HK-2 (cell line): Measurements from ENCODE around the gene TADA1.
"Not testable (repeated sequence)": the region's sequence is repeated elsewhere in the genome, so short reads cannot be mapped to it uniquely, and the experiment has no call there.

Experiments
- DNase-seq: peaks from one replicate; pipeline ENCODE4 v3.0.0-alpha.2; 2018; ENCODE audit not compliant: unreplicated experiment

TADA1 gene

GRCh38 chr1:166843769-166844596 lies 32.1 kb downstream of the TADA1 start:
- no peak for DNase-seq

DNA sequence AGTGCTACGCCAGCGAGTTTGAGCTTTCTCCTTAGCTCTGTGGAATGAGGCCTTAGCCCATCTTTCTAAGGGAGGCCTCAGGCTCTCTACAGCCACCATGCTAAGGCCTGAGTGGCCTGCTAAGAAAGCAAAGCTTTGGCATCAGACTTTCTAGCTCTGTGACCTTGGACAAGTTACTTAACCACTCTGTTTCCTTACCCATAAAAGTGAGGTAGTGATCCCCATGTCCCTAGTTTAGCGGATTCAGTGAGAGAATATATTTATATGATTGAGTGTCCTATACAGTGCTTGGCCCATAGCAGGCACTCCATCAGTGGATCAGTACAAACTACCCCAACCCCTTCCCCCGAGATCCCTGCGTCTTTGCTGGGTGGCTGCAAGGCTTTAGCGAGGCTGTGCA lies 32.7 kb downstream of the TADA1 start:
- no peak for DNase-seq

DNA sequence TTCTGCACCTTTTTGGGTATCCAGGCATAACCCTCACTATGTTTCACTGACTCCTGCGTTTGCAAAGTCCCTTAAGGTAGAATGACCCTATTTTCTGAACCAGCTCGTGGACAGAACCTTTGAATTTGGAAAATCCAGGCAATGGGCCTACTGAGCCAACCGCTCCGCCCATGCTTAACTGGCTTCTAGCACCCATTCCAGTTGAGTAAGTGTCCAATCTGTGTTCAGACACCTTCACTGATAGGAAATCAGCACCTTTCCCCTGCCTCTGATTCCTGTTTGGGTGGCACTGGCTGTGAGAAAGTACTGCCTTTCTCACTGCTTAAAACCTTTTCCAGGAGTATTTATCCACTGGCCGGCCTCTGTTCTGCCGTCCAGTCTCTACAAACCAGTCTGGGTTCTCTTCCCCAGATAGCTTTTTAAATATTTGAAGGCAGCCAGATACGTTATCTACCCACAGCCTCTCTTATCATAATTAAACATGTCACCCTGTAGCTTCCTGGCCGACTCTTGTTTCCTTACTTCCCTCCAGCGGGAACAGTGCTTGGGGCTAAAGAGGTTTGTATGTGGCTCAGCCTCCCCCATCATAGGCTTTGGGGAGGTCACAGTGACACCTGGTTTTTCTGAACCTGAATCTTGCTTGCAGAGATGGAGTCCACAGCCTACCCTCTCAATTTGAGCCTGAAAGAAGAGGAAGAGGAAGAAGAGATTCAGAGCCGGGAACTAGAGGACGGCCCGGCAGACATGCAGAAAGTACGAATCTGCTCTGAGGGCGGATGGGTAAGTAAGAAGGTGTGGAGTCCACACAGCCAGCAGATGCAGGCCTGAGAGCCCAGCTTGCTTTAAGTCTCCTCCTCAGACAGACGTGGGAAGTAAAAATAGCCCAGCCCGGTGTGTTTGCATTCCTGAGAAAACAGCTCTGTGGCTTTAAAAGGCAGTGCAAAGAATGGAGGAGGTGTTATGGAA lies 35.5 kb downstream of the TADA1 start:
- no peak for DNase-seq

GRCh38 chr1:166839600-166840308 lies 36.3 kb downstream of the TADA1 start:
- peak; percentile 56 for DNase-seq

GRCh38 chr1:166838766-166839599 lies 37.1 kb downstream of the TADA1 start, which contains the start of gene POGK:
Gene POGK (plus strand): TSS chr1:166839475. CDS start chr1:166840957, 1,482 bp downstream.
- DNase-seq, result peak; percentile 94

DNA sequence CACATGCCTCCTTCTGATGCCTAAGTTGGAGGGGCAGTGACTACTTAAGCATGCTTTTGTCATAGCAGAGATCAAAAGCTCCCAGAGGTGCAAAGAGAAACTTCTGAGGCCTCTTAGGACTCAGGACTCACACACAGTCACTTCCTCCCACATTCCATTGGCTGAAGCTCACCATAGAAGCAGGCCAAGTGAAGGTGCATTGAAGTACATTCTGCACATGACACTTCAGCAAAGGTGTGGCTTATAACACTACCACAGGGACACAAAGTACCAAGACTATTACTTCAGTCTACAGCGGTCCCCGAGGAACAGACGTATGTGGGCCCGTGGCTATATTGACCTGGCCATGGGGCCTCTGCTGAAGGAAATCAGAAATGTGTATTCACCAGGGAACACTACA lies 39.3 kb downstream of the TADA1 start:
- no peak for DNase-seq

DNA sequence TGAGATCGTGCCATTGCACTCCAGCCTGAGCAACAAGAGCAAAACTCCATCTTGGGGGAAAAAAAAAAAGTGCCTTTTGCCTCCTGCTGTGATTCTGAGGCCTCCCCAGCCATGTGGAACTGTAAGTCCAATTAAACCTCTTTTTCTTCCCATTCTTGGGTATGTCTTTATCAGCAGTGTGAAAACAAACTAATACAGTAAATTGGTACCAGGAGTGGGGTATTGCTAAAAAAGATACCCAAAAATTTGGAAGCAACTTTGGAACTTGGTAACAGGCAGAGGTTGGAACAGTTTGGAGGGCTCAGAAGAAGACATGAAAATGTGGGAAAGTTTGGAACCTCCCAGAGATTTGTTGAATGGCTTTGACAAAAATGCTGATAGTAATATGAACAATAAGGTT lies 46.3 kb downstream of the TADA1 start:
- DNase-seq, result not testable (repeated sequence)

DNA sequence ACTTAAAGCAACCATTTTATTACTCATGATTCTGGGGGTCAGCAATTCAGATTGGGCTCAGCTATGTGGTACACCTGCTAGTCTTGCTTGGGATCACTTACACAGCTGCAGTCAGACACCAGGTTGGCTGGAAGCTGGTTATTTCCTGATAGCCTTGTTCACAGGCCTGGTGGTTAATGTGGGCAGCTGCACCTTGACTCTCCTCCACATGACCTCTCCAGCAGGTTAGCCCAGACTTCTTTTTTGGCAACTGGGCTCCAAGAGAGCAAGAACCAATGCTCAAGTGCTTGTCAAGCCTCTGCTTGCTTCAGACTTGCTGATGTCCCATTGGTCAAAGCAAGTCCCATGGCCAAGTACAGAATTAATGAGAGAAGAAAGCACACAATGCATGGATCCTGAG lies 48.6 kb downstream of the TADA1 start:
- DNase-seq, result no peak

- DNase-seq, result no peak
These were observed 53.7 kb downstream of the TADA1 start for GRCh38 chr1:166822385-166822784.

DNA sequence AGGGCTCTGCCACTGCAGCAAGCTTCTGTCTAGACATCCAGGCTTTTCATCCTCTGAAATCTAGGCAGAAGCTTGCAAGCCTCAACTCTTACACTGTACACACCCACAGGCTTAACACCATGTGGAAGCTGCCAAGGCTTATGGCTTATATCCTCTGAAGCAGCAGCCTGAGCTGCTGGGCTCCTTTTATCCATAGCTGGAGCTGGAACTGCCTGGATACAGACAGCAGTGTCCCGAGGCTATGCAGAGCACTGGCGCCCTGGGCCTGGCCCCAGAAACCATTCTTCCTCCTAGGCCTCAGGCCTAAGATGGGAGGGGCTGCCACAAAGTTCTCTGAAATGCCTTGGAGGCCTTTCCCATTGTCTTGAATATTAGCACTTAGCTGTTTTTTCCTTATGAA lies 56.1 kb downstream of the TADA1 start:
- DNase-seq, result no peak

- DNase-seq, result peak; percentile 17
These were observed 61.5 kb downstream of the TADA1 start for GRCh38 chr1:166814611-166815010.

DNA sequence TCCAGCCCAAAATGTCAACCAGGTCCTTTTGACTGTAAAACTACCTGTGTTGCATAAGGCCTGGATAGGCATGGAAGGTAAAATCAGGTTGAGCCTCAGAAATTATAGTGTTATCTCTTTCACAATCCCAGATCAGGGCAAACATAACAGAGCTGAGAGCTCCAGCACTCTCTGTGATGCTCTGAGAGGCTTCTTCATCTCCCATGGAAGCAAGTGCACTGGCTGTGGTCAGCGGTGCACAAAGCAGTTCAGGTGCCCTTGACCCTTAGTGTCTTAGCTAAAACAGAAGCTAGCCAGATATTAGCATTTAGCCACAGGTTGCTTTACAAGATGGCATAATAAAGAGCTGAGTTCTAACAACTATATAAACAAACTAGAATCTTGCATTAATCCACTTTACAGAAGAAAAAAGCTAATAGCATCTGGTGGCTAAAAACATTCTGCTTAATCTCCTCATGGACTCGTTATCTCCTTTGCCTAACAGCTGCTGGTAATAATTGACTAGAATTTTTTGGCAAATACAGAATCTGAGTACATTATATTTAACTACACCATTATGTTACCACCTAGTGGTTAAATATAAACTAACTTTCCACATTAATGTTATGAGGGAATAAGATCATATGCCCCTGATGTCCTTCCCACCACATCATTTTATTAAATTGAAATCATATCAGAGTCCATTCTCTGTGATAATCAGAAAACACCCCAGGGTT lies 62.4 kb downstream of the TADA1 start:
- DNase-seq, result no peak

GRCh38 chr1:166811691-166812090 lies 64.4 kb downstream of the TADA1 start:
- DNase-seq, result no peak

- no peak for DNase-seq
These were observed 67.1 kb downstream of the TADA1 start for GRCh38 chr1:166808952-166809351.
